GM18867 (cell line): ENCODE measurements around the gene DENND5A.
"Not testable (repeated sequence)": the region's sequence is repeated elsewhere in the genome, so short reads cannot be mapped to it uniquely, and the experiment has no call there.

Experiments used
- ATAC-seq: cut with Tn5 transposase; IDR thresholded peaks from one replicate; pipeline ENCODE4 v1.9.1; 2021; ENCODE audit warnings: mild to moderate bottlenecking, moderate library complexity; ENCODE audit not compliant: unreplicated experiment

Gene DENND5A

DNA sequence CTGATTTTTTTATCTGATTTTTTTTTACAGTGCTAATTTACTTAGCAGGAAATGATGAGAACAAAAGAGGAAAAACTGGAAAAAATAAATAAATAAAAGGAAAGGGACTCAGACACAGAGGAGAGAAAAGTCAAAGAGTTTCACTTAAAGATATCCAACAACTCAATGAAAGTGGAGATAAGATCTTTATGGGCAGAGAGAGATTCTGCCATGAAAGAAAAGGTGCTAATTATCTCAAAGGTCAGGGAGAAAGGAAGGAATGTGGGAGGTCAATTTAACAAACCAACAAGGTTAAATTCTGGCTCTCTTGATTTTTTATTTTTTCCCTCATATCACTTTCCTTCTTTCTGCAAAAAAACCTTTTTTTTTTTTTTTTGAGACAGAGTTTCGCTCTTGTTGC lies 86.0 kb downstream of the DENND5A start:
- ATAC-seq = no peak

DNA sequence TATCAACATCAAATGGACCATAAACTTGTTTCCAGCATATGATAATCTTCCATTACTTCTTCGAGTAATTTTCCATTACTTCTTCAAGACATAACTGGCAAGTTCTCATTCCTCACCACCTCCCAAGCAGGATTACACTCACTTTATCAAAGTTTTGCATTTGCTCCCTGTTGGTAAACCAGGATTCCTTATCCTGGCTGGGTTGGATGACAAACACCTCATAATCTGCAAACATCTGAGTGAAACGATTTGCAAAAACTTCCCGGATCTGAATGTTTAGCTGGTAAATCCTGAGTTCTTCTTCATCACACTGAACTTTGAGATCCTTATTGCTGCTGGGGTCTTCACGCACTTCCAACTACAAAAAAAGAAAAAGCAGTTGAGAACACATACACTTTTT lies 86.4 kb downstream of the DENND5A start:
- no peak for ATAC-seq

DNA sequence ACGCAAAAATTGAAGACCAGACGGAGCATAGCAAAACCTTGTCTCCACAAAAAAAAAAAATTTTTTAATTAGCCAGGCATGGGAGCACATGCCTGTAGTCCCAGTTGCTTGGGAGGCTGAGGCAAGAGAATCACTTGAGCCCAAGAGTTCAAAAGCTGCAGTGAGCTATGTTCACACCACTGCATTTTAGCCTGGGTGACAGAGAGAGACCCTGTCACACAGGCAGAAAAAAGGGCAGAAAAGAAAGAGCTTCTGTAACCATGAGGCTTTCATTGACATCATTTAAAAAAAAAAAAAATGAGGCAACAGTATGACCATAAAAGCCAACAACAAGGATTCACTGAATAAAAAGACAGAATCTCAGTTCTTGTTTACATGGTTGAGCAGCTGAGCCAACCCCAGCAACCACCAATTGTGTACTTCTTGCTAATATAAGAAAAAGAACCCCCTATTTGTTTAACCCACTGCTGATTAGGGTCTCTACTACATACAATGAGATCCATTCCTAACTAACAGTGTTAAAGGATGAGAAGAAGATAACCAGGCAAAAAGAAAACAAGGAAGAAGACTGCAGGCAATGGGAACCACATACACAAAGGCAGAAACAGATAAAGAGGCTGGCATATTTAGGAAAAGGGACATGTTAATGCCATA lies 87.6 kb downstream of the DENND5A start:
- ATAC-seq = no peak

DNA sequence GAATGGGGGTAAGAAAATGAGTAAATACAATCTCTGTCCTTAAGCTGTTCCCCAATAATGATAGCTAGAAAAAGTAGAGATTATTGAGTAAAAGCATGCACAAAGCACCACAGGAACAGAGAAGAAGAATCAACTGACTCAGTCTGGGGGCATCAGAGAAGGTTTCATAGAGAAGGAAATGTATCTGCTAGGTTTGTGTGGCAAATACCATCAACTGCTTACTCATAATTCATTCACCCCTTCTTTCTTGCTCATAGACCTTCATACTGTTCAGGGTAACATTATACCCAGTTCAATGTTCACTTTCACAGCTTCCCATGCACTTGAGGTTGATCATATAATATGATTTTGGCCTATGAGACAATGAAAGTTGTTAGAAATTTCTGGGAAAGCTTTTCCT lies 88.6 kb downstream of the DENND5A start:
- ATAC-seq = no peak

DNA sequence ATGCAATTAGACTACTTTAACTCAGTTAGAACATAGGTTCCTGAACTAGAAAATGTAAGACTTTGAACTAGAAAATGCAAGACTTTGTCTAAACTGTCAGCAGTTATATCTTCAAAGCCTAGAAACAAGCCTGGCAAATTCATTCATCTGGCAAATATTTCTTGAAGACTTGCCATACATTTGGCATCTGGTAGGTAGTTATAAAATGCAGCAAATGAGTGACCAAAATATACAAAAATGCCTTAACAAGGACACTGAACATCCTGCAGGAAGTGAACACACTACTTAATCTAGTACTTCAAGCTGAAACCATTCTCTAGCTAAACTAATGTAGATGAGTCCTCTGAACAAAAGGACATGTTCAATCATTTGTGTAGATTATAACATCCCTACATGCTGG lies 89.0 kb downstream of the DENND5A start:
- ATAC-seq = no peak

DNA sequence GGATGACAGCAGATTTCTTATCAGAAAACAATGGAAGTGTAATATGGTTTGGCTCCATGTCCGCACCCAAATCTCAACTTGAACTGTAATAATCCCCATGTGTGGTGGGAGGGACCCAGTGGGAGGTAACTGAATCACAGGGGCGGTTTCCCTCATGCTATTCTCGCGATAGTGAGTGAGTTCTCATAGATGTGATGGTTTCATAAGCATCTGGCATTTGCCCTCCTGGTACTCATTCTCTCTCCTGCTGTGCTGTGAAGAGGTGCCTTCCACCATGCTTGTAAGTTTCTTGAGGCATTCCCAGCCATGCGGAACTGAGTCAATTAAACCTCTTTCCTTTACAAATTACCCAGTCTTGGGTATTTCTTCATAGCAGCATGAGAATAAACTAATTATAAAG lies 92.8 kb downstream of the DENND5A start:
- no peak for ATAC-seq

DNA sequence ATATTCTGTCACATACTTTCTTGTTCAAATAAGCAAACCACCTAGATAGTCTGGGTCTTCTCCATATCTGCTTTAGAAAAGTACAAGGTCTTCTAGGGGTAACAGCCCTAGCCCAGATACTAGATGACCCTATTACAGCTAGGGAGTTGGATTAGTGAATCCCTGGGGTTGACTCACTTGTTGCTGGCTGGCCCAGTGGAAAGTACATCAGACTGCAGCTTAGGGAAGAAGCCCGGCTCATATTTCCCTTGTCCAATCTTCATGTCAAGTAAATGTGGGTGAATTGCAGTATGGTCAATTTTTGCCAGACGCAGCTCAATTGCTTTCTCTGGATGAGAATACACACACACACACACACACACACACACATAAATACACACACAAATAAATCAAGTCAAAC lies 94.7 kb downstream of the DENND5A start:
- ATAC-seq = no peak

DNA sequence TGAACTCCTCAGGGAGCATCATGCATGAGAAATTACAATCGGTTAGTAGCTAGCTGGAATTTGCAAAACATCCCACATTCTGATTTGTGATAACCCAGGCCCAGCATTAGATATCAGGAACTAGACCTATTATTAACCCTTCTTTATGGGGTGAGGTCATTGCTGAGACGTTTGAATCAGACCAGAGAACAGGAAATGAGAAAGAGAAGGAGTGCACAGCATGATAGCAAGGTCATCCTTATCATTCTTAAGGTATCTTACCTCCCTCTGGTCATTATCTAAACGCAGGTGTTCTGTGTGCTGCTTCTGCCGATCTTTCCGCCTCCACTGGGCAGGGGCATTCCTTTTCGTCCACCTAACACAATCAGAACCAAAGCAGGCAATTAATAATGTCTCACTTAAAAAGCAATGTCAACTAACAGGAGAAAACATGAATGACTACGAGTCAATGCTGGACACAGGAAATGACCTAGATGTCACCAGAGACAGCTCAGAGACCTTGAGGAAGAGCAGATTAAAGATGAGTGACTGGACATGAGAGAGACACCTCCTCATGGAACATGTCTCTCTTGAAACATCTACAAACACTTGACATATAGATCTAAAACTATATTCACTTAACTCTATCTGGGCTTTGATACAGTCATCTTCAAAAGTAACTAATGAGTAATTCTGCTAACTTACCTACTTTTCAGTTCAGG lies 95.4 kb downstream of the DENND5A start:
- no peak for ATAC-seq

DNA sequence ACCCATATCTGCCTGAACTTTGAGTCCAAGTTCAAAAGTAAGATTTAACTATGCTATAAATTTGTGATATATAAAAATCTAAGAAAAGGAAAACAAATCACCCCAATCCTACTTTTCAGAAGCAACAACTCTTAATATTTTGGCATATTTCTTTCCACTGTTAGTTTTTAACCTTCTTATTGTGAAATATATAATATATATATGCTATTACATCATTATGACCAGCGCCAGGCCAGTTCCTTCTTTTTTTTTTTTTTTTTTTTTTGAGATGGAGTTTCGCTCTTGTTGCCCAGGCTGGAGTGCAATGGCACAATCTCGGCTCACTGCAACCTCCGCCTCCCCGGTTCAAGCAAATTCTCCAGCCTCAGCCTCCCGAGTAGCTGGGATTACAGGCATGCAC lies 103.2 kb downstream of the DENND5A start:
- ATAC-seq = not testable (repeated sequence)

DNA sequence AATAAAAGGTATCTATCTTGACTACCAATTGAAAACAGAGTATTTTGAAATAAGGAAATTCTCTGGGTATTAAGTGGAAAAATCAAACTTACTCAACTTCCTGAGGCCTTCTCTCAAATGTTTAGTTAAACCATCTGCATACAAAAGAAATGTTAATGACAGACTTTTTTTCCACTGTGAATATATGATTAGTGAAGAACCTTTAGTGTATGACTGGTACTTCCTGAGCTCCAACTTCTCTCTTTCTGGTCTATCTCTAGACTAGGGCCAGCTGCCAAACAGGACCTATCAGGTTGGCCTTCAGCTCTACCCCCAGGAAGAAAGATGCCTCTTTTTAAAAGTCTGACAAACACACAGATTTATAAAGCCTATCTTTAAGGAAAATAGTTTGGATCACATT lies 105.0 kb downstream of the DENND5A start:
- ATAC-seq = no peak

DNA sequence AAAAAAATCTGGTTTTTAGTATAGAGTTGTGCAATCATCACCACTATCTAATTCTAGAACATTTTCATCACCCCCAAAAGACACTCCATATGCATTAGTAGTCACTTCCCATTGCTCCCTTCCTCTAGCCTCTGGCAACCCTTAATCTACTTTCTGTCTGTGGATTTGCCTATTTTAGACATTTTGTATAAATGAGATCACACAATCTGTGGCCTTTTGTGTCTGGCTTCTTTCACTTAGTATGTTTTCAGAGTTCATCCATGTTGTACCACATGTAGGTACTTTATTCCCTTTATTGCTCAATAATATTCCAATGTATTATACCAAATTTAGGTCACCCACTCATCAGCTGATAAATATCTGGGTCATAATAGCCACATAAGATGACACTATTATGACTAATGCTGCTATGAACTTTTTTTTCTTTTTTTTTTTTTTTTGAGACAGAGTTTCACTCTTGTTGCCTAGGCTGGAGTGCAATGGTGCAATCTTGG lies 106.2 kb downstream of the DENND5A start:
- no peak for ATAC-seq

DNA sequence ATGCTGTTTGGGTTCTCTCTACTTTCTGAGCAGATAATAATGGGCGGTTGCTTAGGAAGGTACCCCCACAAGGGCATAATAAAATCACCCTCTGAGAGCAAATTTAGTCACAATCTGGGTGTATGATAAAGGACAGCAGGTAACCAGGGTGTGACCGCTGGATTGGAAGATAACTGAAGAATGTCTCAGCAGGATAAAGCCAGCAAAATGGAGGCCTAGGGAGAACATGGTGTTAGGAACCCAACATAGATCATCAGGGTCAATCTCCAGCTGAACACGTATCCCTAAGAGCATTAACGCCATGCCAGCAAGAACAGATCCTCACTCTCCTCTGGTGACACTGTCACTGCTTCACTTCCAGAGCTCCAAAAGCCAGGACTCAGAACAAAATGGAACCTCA lies 109.2 kb downstream of the DENND5A start:
- ATAC-seq = no peak

DNA sequence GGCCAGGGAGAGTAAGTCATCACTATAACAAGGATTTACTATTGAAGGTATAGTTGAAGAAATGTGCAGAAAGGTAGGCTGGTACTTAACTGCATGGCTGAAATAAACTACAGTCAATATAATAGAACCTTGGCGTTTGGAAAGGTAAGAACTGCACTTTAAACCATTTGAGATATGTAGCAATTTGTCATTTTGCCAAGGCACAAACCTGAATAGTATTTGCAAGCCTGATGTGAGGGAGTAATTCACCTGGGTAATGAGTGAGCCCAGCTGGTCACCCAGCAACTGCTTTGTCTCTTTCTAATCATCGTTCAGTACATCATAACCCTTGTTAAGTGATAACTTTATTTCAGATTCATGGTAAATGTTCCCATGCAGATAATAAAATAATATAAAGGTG lies 111.5 kb downstream of the DENND5A start:
- ATAC-seq = no peak

DNA sequence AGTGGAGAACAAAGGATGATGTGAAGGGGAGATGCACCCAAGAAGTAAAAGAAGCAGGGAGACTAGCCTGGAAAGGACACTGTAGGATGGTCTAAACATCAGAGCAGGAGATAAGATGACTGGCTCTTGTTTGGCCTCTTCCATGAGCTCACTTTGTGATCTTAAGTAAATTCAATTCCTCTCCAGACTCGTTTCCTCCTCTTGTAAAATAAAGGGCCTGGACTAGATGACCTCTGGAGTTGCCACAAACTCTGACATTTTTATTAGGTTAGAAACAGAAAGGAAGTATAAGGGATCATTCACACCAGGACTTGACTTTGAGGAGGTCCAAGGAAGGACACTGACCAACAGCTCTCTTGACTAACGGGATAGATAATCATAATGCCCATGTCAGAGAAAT lies 113.5 kb downstream of the DENND5A start:
- no peak for ATAC-seq

DNA sequence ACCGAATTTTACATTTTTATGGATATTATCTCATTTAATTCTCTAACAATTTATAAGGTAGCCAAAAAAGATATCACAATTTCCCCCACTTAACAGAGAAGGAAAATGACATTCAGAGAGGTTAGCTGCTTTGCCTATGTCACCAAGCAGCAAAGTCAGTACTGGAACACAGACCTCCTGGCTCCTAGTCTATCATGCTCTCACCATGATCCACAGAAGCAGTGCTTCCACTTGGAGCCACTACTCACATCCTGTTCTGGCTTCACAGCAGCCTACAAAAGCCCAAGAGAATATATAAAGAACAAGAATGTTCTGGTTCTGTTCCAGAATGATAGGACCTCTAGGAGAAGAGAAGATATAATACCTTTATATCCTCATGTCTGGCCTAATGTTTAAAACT lies 114.2 kb downstream of the DENND5A start:
- ATAC-seq = no peak

DNA sequence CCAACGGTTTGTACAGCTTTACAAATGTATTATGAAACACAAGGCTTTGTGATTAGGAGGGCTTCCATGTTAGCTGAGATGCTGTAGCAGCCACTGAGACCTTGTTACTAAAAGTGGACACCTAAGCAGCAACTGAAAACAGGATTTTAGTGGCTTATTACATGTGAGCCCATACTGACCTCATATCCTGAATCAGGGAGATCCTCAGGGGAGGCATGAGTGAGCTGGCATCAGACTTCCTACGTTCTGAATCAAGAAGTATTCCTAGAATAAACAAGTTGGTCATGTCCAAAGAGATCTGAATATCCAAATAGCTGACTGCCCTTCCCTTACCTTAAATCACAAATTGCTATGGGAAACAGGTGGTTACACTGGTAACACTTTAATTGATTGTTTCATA lies 114.6 kb downstream of the DENND5A start:
- ATAC-seq = no peak

DNA sequence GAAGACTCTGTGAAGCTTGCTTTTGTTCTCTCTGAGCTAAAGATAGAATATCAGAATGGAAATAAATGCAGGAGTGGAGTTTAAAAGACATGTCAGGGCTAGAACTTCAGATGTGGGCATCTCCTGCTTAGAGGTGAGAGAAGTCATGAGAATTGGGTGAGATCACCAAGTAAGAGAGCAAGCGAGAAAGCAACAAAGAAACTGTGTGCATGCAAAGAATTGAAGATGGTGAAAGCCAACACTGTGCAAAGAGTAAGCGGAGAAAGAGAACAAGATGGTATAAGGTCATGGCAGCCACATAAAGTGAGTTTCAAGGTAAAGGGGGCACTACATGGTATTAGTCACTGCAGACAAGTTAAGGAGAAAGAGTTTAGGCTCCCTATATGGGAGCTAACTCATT lies 116.4 kb downstream of the DENND5A start:
- no peak for ATAC-seq

DNA sequence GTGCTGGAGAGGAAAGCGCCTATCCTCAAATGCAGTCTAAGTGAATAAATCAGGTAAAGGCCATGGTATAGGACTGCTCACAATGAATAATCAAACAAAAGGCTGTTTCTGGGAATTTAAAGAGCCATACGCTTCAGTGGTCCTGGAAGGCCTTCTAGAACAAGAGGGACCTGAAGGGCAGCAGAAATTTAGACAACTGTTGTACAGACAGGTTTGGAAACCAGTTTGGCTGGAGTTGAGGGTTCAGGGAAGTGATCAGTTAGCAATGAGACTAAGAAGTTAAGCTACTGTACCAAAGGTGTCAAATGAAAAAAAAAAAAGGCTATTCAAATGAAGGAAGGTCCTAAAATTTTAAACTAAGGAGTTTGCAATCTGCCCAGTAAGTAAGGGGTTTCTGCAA lies 117.1 kb downstream of the DENND5A start:
- no peak for ATAC-seq

DNA sequence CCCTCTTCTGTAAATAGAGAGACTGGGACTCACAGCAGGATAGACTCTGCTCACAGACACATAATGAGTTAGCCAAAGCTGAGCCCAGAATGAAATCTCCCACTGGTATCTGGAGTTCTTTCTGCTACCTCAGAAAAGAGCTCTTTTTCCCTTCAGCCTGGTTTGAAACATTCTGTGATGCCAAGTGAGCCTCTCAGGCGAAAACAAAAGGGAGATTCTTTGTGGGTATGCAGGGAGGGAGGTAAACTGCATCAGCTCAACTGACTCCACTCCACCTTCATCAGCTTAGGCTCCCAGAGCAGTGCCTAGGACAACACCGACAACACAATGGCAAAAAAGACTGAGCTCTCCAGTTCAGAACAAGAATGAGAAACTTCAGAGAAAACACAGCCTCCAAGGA lies 118.7 kb downstream of the DENND5A start:
- ATAC-seq = no peak

DNA sequence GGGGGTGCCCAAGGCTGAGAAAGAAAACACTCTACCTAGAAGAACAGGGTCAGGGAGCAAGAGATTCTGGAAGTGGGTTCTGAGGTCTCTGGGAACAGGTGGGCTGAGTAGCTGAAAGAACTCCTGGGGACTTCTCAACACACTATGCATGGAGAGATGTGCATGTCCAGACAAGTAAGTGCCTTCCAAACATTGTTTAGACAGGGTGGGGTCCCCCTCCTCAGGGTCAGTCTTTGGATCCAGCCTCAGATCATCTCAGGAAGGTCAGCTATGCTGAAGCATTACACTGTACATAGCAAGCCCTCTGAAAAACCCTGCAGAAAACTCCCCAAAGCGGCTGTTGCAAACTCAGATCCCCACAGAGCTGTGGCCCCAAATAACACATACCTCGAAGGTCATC lies 119.9 kb downstream of the DENND5A start:
- ATAC-seq = no peak

DNA sequence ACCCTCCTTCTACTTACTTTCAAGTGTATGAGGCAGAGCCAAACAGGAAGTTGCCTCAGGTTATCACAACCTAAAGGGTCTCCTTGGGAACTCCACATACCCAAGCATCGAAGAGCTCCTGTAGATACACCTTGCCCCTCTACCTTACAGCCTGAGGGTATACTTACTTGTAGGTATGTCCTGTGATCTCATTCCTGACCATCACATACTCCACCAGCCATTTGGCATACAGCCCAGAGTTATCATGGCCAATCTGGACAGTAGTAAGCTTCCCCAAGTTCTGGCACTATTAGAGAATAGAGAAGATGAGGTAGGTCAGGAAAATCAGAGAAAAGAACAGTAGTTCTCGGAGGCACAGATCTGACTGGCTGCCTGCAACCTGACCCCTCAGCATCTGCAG lies 120.3 kb downstream of the DENND5A start:
- no peak for ATAC-seq

DNA sequence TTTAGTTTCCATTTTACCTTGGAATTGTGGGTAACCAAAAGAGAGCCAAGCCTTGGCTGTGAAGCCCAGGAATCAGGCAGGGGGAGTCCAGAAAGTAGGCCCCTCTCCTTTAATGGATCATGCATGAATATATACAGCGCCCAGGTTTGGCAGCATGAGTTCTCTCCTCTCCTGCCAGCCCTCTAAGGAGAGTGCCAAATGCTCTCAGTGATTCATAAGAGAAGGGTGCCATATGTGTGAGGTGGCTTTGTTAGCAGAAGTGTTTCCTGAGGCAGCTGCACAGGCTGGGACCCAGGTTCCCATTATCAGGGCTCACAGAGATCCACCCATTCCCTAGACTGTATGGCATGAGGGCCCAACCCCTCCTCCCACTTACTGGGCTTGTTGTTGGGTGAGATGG lies 121.4 kb downstream of the DENND5A start:
- no peak for ATAC-seq

DNA sequence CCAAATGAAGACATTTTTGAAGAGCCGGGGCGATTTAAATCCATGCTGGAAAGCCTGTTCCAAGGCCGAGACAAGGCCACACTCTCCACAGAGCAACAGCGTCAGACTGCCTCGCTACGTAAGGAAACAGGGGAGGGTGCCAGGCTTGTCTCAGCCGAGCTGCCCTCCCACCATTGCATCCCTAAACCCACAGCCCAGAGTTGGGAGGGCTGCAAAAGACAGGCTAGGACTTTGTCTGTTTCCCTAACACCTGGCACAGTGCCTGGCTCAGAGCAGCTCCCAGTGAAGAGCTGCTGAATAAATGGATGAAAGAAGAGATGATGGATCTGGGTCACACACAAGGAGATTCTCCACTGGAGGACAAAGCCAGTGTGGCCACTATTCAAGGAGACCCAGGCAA lies 122.4 kb downstream of the DENND5A start:
- ATAC-seq = no peak
